ENCODE results near the gene KLF16.

Gene KLF16

GRCh38 chr19:1849886-1850398, 13.4 kb downstream of the KLF16 start:
- H3K56ac ChIP-seq (ENCODE audit: low read length), result no peak overlapping the region
- H3K4me1 ChIP-seq (ENCODE audit: control insufficient read depth, low read depth, low read length), result peaks cover 4% of the 10 kb centered on the region
- no peaks in the 10 kb centered on the region for H3K36me3 ChIP-seq (ENCODE audit: control insufficient read depth, insufficient read depth, low read length)
- H4K5ac ChIP-seq (ENCODE audit: low read length), result no peak overlapping the region
- H2BK15ac ChIP-seq (replicated peaks; ENCODE audit: low read depth), result no peak overlapping the region
- H3K4me3 ChIP-seq (ENCODE audit: low read length), result no peak overlapping the region
- no peak overlapping the region for H3K18ac ChIP-seq (ENCODE audit: low read length)
- H3K79me1 ChIP-seq (ENCODE audit: low read length), result peaks cover 17% of the 10 kb centered on the region
- no peaks in the 10 kb centered on the region for H3K27me3 ChIP-seq (ENCODE audit: insufficient read depth, low read length, poor library complexity)
- H3K4ac ChIP-seq (ENCODE audit: low read depth, low read length), result no peak overlapping the region
- no peak overlapping the region for H2AK5ac ChIP-seq (ENCODE audit: low read length)
- no peak overlapping the region for H3K9ac ChIP-seq (ENCODE audit: low read length)
- no peak for DNase-seq
- H3K23ac ChIP-seq (ENCODE audit: low read length), result no peak overlapping the region
- no peak overlapping the region for H3K4me2 ChIP-seq (ENCODE audit: low read length)
- no peak overlapping the region for H2BK5ac ChIP-seq (ENCODE audit: low read length)
- H3K79me2 ChIP-seq (ENCODE audit: control insufficient read depth, insufficient read depth, low read length), result peaks cover 35% of the 10 kb centered on the region
- no CpG with 5 or more reads among the region's 10 CpGs for WGBS (ENCODE audit: extremely low coverage, insufficient coverage, low lambda C conversion rate)
- no peak overlapping the region for H2BK120ac ChIP-seq (ENCODE audit: low read depth, low read length)
- H4K8ac ChIP-seq (ENCODE audit: low read depth, low read length), result no peak overlapping the region
- no peak overlapping the region for H3K27ac ChIP-seq (ENCODE audit: low read depth, low read length)

GRCh38 chr19:1849132-1849474, 14.3 kb downstream of the KLF16 start:
- Histone ChIP-seq H3K4me1 (ENCODE audit: control insufficient read depth, low read depth, low read length) (peaks cover 4% of the 10 kb centered on the region), H3K4ac (ENCODE audit: low read depth, low read length) (no peak overlapping the region), H4K5ac (ENCODE audit: low read length) (no peak overlapping the region), H3K9ac (ENCODE audit: low read length) (no peak overlapping the region), H3K4me3 (ENCODE audit: low read length) (no peak overlapping the region), H3K23ac (ENCODE audit: low read length) (no peak overlapping the region), H3K79me2 (ENCODE audit: control insufficient read depth, insufficient read depth, low read length) (peaks cover 39% of the 10 kb centered on the region), H3K27ac (ENCODE audit: low read depth, low read length) (no peak overlapping the region), H2AK5ac (ENCODE audit: low read length) (no peak overlapping the region), H2BK120ac (ENCODE audit: low read depth, low read length) (no peak overlapping the region), H3K56ac (ENCODE audit: low read length) (no peak overlapping the region), H3K18ac (ENCODE audit: low read length) (no peak overlapping the region), H2BK5ac (ENCODE audit: low read length) (no peak overlapping the region), H4K8ac (ENCODE audit: low read depth, low read length) (no peak overlapping the region), H3K27me3 (ENCODE audit: insufficient read depth, low read length, poor library complexity) (no peaks in the 10 kb centered on the region), H3K79me1 (ENCODE audit: low read length) (peaks cover 23% of the 10 kb centered on the region), H2BK15ac (replicated peaks; ENCODE audit: low read depth) (no peak overlapping the region), H3K4me2 (ENCODE audit: low read length) (no peak overlapping the region), H3K36me3 (ENCODE audit: control insufficient read depth, insufficient read depth, low read length) (no peaks in the 10 kb centered on the region)
- DNase-seq, result no peak
- WGBS (ENCODE audit: extremely low coverage, insufficient coverage, low lambda C conversion rate), result no CpG with 5 or more reads among the region's 5 CpGs

DNA sequence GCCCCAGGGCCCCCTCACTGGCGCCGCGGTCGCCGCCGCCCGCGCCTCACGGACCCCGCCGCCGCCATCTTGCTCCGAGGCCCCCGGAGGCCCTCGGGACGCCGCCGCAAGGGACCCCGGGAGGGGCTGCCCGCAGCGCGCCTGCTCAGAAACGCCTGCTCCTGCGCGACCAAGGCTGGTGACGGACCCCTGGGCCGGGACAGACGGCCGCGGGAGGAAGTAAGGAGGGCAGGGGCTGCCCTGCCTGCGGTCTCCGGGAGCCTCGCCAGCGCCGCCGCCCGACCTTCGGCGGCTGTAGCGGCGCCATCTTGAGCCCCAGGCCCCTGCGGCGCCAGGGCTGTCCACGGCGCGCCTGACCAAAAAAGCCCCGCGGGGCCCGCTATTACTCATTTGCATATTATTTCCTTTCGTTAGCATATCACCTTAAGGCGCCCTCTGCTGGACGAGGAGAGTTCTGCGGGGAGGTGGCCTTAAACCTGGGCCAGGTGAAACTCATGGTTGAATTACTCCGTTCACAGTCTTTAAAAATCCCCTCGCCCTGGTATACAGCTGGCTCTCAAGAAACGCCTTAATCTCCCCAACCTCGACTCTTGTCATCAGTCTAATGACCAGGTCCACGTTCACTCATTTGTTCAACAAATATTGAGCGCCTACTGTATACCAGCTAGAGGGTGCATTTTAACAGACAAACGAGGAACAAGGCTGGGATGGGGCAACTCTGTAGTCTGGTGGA, 14.8 kb downstream of the KLF16 start, which contains the start of gene REXO1:
REXO1 (minus strand) TSS at position 85 of the 733 bp plus-strand sequence. CDS start 125 bp downstream, outside the sequence.
- H2AK5ac ChIP-seq (ENCODE audit: low read length), result no peak within 1 kb of the TSS
- no peak within 1 kb of the TSS for H3K23ac ChIP-seq (ENCODE audit: low read length)
- peak within 1 kb of the TSS; percentile 97 for H3K4me3 ChIP-seq (ENCODE audit: low read length)
- peak within 1 kb of the TSS; percentile 88 for H3K18ac ChIP-seq (ENCODE audit: low read length)
- H3K56ac ChIP-seq (ENCODE audit: low read length), result peak within 1 kb of the TSS; percentile 98
- peaks cover 45% of the 10 kb centered on the region for H3K79me2 ChIP-seq (ENCODE audit: control insufficient read depth, insufficient read depth, low read length)
- H3K36me3 ChIP-seq (ENCODE audit: control insufficient read depth, insufficient read depth, low read length), result no peaks in the 10 kb centered on the region
- H4K8ac ChIP-seq (ENCODE audit: low read depth, low read length), result no peak within 1 kb of the TSS
- peak within 1 kb of the TSS; percentile 93 for H3K9ac ChIP-seq (ENCODE audit: low read length)
- peaks cover 4% of the 10 kb centered on the region for H3K4me1 ChIP-seq (ENCODE audit: control insufficient read depth, low read depth, low read length)
- H3K4ac ChIP-seq (ENCODE audit: low read depth, low read length), result peak within 1 kb of the TSS; percentile 91
- no peak within 1 kb of the TSS for H2BK120ac ChIP-seq (ENCODE audit: low read depth, low read length)
- no peaks in the 10 kb centered on the region for H3K27me3 ChIP-seq (ENCODE audit: insufficient read depth, low read length, poor library complexity)
- peaks cover 25% of the 10 kb centered on the region for H3K79me1 ChIP-seq (ENCODE audit: low read length)
- DNase-seq, result peak; percentile 97
- no peak within 1 kb of the TSS for H2BK15ac ChIP-seq (replicated peaks; ENCODE audit: low read depth)
- H3K27ac ChIP-seq (ENCODE audit: low read depth, low read length), result peak within 1 kb of the TSS; percentile 98
- WGBS (ENCODE audit: extremely low coverage, insufficient coverage, low lambda C conversion rate), result no CpG with 5 or more reads among the region's 60 CpGs
- peak within 1 kb of the TSS; percentile 54 for H3K4me2 ChIP-seq (ENCODE audit: low read length)
- peak within 1 kb of the TSS; percentile 97 for H2BK5ac ChIP-seq (ENCODE audit: low read length)
- H4K5ac ChIP-seq (ENCODE audit: low read length), result no peak within 1 kb of the TSS

DNA sequence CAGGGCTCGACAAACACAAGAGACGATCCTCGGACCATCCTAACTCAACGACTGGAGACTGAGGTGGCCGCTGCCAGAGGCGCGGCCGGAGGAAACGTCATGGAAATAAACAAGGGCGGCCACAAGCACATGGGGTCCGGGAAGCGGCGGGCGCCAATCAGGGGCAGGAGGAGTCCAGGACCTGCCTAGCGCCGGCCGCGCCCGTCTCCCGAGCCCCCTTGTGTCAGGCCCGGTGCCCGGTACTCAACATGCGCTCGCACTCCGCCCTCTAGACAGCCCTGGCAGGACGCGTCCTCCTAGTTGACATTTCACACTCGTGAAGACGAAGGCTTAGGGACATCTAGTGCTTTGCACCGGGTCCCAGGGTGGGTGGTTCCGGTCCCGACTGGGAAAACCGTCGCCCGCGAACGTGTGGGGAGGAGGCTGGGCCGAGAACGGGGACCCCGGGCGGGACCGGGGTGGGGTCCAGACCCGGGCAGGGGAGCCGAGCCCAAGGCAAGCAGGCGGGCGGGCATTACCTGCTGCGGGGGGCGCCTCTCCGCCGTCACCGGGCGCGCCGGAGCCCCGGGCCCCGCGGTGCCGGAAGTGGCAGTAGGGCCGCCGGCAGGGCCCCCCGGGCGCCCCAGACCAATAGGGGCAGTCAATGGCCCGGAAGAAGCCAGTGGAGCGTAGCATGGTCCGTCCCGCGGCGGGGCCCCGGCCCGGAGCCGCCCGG, 15.5 kb downstream of the KLF16 start:
- Histone ChIP-seq H3K18ac (ENCODE audit: low read length) (peak overlapping the region; percentile 88), H2AK5ac (ENCODE audit: low read length) (no peak overlapping the region), H3K36me3 (ENCODE audit: control insufficient read depth, insufficient read depth, low read length) (no peaks in the 10 kb centered on the region), H3K27me3 (ENCODE audit: insufficient read depth, low read length, poor library complexity) (no peaks in the 10 kb centered on the region), H4K8ac (ENCODE audit: low read depth, low read length) (no peak overlapping the region), H3K9ac (ENCODE audit: low read length) (peak overlapping the region; percentile 93), H4K5ac (ENCODE audit: low read length) (no peak overlapping the region), H3K4ac (ENCODE audit: low read depth, low read length) (peak overlapping the region; percentile 91), H3K23ac (ENCODE audit: low read length) (no peak overlapping the region), H2BK5ac (ENCODE audit: low read length) (no peak overlapping the region), H3K4me3 (ENCODE audit: low read length) (peak overlapping the region; percentile 97), H3K4me1 (ENCODE audit: control insufficient read depth, low read depth, low read length) (peaks cover 4% of the 10 kb centered on the region), H3K4me2 (ENCODE audit: low read length) (peak overlapping the region; percentile 53), H3K27ac (ENCODE audit: low read depth, low read length) (peak overlapping the region; percentile 98), H3K79me1 (ENCODE audit: low read length) (peaks cover 25% of the 10 kb centered on the region), H3K56ac (ENCODE audit: low read length) (peak overlapping the region; percentile 96), H2BK15ac (replicated peaks; ENCODE audit: low read depth) (no peak overlapping the region), H2BK120ac (ENCODE audit: low read depth, low read length) (no peak overlapping the region), H3K79me2 (ENCODE audit: control insufficient read depth, insufficient read depth, low read length) (peaks cover 51% of the 10 kb centered on the region)
- WGBS (ENCODE audit: extremely low coverage, insufficient coverage, low lambda C conversion rate), result no CpG with 5 or more reads among the region's 72 CpGs
- DNase-seq, result peak; percentile 74

GRCh38 chr19:1847348-1847683, 16.1 kb downstream of the KLF16 start:
- no peak overlapping the region for H3K23ac ChIP-seq (ENCODE audit: low read length)
- H3K9ac ChIP-seq (ENCODE audit: low read length), result peak overlapping the region; percentile 93
- no peak overlapping the region for H2BK5ac ChIP-seq (ENCODE audit: low read length)
- H2BK15ac ChIP-seq (replicated peaks; ENCODE audit: low read depth), result no peak overlapping the region
- H3K27me3 ChIP-seq (ENCODE audit: insufficient read depth, low read length, poor library complexity), result no peaks in the 10 kb centered on the region
- no peak overlapping the region for H3K4ac ChIP-seq (ENCODE audit: low read depth, low read length)
- WGBS (ENCODE audit: extremely low coverage, insufficient coverage, low lambda C conversion rate), result no CpG with 5 or more reads among the region's 12 CpGs
- H3K27ac ChIP-seq (ENCODE audit: low read depth, low read length), result no peak overlapping the region
- peaks cover 4% of the 10 kb centered on the region for H3K4me1 ChIP-seq (ENCODE audit: control insufficient read depth, low read depth, low read length)
- peak overlapping the region; percentile 53 for H3K4me2 ChIP-seq (ENCODE audit: low read length)
- peak overlapping the region; percentile 96 for H3K56ac ChIP-seq (ENCODE audit: low read length)
- peaks cover 25% of the 10 kb centered on the region for H3K79me1 ChIP-seq (ENCODE audit: low read length)
- no peak overlapping the region for H4K8ac ChIP-seq (ENCODE audit: low read depth, low read length)
- no peak overlapping the region for H4K5ac ChIP-seq (ENCODE audit: low read length)
- no peaks in the 10 kb centered on the region for H3K36me3 ChIP-seq (ENCODE audit: control insufficient read depth, insufficient read depth, low read length)
- H3K18ac ChIP-seq (ENCODE audit: low read length), result no peak overlapping the region
- no peak overlapping the region for H2BK120ac ChIP-seq (ENCODE audit: low read depth, low read length)
- no peak for DNase-seq
- H3K4me3 ChIP-seq (ENCODE audit: low read length), result peak overlapping the region; percentile 97
- peaks cover 56% of the 10 kb centered on the region for H3K79me2 ChIP-seq (ENCODE audit: control insufficient read depth, insufficient read depth, low read length)
- no peak overlapping the region for H2AK5ac ChIP-seq (ENCODE audit: low read length)
